A673 (cell line): ENCODE data around the gene KCNIP4. TPM values are rescaled to one million over a fixed set of nuclear protein-coding genes. Genes with fewer than 3 reads are reported as not detected.

Experiments used
- BruUV-seq: library from RNA; stranded (reverse); fragments of 400-500 nt; replicated peaks from 2 replicates; lab custom pipeline; 2021; lab: Mats Ljungman, UMichigan
- CTCF ChIA-PET: fragments of 300-600 bp; sonication (Branson Sonifier 250); formaldehyde crosslinking; loops from one replicate; lab custom pipeline; 2022; ENCODE audit warnings: antibody characterized with exemption; lab: Charles Lee
- POLR2A ChIA-PET: fragments of 300-600 bp; sonication (Branson Sonifier 250); formaldehyde crosslinking; loops from one replicate; lab custom pipeline; 2022; ENCODE audit warnings: antibody characterized with exemption; ENCODE audit not compliant: low non-redundant PET; lab: Charles Lee
- DNase-seq: peaks from one replicate; pipeline ENCODE4 v3.0.0-alpha.2; 2015; ENCODE audit warnings: low spot score
- H3K27ac ChIP-seq: fragments of 200-600 bp; sonication (generic); 2 replicates; pipeline ENCODE4 v1.5.1; 2016; ENCODE audit warnings: mixed run types, low read depth, mild to moderate bottlenecking, mixed read lengths, antibody characterized with exemption, low read length; ENCODE audit not compliant: poor library complexity, severe bottlenecking
- H3K27me3 ChIP-seq: fragments of 200-600 bp; sonication (generic); replicated peaks from 2 replicates; pipeline ENCODE4 v1.6.1; 2017; ENCODE audit warnings: mixed run types, low read depth, mild to moderate bottlenecking, mixed read lengths, antibody characterized with exemption, low read length; ENCODE audit not compliant: insufficient read depth, poor library complexity
- H3K36me3 ChIP-seq: fragments of 200-600 bp; sonication (generic); 2 replicates; pipeline ENCODE4 v1.6.1; 2016; ENCODE audit warnings: mixed run types, mild to moderate bottlenecking, mixed read lengths, antibody characterized with exemption, low read length; ENCODE audit not compliant: insufficient read depth, poor library complexity, severe bottlenecking
- H3K4me1 ChIP-seq: fragments of 200-600 bp; sonication (generic); 2 replicates; pipeline ENCODE4 v1.6.1; 2017; ENCODE audit warnings: mixed run types, mild to moderate bottlenecking, mixed read lengths, antibody characterized with exemption, low read length; ENCODE audit not compliant: insufficient read depth, poor library complexity, severe bottlenecking
- H3K4me3 ChIP-seq: fragments of 200-600 bp; sonication (generic); 2 replicates; pipeline ENCODE4 v1.5.1; 2016; ENCODE audit warnings: low read depth, mixed run types, mild to moderate bottlenecking, mixed read lengths, low read length; ENCODE audit not compliant: poor library complexity, severe bottlenecking
- H3K9me3 ChIP-seq: fragments of 200-600 bp; sonication (generic); 2 replicates; pipeline ENCODE4 v1.6.1; 2016; ENCODE audit warnings: mixed run types, low read depth, mild to moderate bottlenecking, mixed read lengths, antibody characterized with exemption, low read length; ENCODE audit not compliant: poor library complexity, severe bottlenecking
- EZH2 ChIP-seq: fragments of 200-600 bp; sonication (generic); IDR thresholded peaks from 2 replicates; pipeline ENCODE4 v1.6.1; 2017; ENCODE audit warnings: borderline replicate concordance, low read depth, mild to moderate bottlenecking, mixed read lengths, antibody characterized with exemption, low read length; ENCODE audit not compliant: poor library complexity, severe bottlenecking
- intact Hi-C: fragments of 100-400 bp; cut with micrococcal nuclease; formaldehyde crosslinking; loops from one replicate; pipeline ENCODE4 v1.10.0; 2022; ENCODE audit not compliant: unreplicated experiment
- total RNA-seq: library from RNA; stranded (reverse); gene quantifications from 2 replicates; pipeline ENCODE4 v1.2.3, GENCODE V29; 2021
- TF ChIP-seq, protein P1 (sequence below): fragments of 300-800, 200-600 bp; sonication (generic); conservative IDR thresholded peaks from 2 replicates; pipeline ENCODE4 v1.5.1; 2017; ENCODE audit warnings: low read depth, mild to moderate bottlenecking, antibody characterized with exemption, low read length, moderate library complexity, mixed read lengths

Gene KCNIP4
- total RNA-seq, 1 experiment from 2014 or later, result not detected

DNA sequence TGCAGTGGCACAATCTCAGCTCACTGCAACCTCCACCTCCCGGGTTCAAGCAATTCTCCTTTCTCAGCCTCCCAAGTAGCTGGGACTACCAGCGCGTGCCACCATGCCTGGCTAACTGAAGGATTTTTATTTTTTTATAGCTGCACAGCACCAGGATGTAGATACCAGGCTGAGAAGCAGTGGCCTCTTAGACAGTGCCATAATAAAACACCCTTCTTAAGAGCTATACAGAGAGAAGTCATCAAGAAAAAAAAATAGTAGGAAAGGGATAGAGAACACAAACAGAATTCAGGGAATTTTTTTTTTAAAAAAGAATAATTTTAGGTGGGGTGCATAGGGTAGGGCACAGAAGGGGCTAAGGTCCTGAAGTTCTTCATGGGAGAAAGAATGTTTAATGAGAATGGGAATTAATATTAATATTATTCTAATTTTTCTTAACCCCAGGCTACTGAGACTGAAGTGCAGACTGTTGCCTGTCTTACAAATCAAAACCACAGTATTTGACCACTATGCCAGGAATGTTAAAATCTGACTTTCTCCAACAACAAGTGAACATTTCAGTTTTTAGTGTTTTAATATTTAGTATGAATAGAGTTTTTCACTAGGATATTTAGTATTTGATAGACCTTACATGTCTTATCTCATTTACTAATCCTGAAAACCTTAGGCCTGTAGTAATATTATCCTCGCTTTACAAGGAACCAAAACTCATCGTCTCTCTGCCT lies 146.7 kb downstream of the KCNIP4 start:
- POLR2A ChIA-PET, result no interaction called here
- Histone ChIP-seq H3K36me3 (no peaks in the 10 kb centered on the region), H3K27ac (no peak overlapping the region), H3K4me1 (no peaks in the 10 kb centered on the region), H3K9me3 (no peaks in the 10 kb centered on the region), H3K4me3 (no peak overlapping the region), H3K27me3 (no peaks in the 10 kb centered on the region)
- no peak for DNase-seq
- TF ChIP-seq EZH2, result no peak
- TF ChIP-seq, protein P1, sequence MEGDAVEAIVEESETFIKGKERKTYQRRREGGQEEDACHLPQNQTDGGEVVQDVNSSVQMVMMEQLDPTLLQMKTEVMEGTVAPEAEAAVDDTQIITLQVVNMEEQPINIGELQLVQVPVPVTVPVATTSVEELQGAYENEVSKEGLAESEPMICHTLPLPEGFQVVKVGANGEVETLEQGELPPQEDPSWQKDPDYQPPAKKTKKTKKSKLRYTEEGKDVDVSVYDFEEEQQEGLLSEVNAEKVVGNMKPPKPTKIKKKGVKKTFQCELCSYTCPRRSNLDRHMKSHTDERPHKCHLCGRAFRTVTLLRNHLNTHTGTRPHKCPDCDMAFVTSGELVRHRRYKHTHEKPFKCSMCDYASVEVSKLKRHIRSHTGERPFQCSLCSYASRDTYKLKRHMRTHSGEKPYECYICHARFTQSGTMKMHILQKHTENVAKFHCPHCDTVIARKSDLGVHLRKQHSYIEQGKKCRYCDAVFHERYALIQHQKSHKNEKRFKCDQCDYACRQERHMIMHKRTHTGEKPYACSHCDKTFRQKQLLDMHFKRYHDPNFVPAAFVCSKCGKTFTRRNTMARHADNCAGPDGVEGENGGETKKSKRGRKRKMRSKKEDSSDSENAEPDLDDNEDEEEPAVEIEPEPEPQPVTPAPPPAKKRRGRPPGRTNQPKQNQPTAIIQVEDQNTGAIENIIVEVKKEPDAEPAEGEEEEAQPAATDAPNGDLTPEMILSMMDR, result no peak
- BruUV-seq, result no TSS peak
- intact Hi-C loops, result no loop called here
- CTCF ChIA-PET, result no interaction called here

DNA sequence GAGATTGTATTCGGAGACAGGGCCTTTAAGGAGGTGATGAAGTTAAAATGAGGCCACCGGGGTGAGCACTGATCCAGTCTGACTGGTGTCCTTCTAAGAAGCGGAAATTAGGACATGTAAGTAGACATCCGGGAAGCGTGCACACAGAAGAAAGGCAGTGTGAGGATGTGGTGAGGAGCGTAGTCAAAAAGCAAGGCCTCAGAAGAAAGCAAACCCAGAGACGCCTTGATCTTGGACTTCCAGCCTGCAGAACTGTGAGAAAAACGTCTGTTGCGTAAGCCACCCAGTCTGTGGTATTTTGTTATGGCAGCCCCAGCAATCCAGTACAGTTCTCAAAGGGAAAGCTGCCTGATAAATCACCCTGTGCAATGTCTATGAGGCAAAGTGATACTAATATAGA lies 153.5 kb downstream of the KCNIP4 start:
- Histone ChIP-seq H3K4me1 (no peaks in the 10 kb centered on the region), H3K27me3 (no peaks in the 10 kb centered on the region), H3K36me3 (no peaks in the 10 kb centered on the region), H3K9me3 (no peaks in the 10 kb centered on the region), H3K4me3 (no peak overlapping the region), H3K27ac (no peak overlapping the region)
- TF ChIP-seq, protein P1, result no peak
- no peak for TF ChIP-seq EZH2
- no peak for DNase-seq
- CTCF ChIA-PET, result no interaction called here
- intact Hi-C loops, result no loop called here
- BruUV-seq, result no TSS peak
- POLR2A ChIA-PET, result no interaction called here

DNA sequence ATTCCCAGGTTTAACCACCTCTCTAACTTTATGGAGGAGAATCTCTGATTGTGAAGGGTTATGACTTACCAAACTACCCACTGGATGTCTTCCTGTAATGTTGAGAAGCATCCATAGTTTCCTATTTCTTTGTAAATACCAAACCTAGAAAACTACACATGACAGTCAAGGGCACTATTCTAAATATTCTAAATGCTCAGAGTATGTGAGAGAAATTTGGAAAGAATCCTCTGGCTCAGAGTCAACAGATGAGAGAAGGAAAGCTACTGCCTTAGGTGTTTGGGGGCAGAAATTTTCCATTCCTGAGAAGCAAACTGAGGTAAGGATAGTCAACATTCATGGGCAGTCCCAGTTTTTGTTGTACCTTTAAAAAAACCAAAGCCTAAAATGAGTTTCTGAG lies 155.8 kb downstream of the KCNIP4 start:
- Histone ChIP-seq H3K27me3 (no peaks in the 10 kb centered on the region), H3K36me3 (no peaks in the 10 kb centered on the region), H3K4me3 (no peak overlapping the region), H3K9me3 (no peaks in the 10 kb centered on the region), H3K4me1 (no peaks in the 10 kb centered on the region), H3K27ac (no peak overlapping the region)
- POLR2A ChIA-PET, result no interaction called here
- BruUV-seq, result no TSS peak
- intact Hi-C loops, result no loop called here
- no peak for DNase-seq
- CTCF ChIA-PET, result no interaction called here
- TF ChIP-seq, protein P1, result no peak
- no peak for TF ChIP-seq EZH2
